ENCODE data around the gene LYST. TPM values are rescaled to one million over a fixed set of nuclear protein-coding genes. Genes with fewer than 3 reads are reported as not detected.

Gene LYST
- total and polyA plus RNA-seq, 2 donors (not counting 3 experiments of a cell fraction or from before 2014, with no cell fraction given) = 3.1 to 9.6 TPM

DNA sequence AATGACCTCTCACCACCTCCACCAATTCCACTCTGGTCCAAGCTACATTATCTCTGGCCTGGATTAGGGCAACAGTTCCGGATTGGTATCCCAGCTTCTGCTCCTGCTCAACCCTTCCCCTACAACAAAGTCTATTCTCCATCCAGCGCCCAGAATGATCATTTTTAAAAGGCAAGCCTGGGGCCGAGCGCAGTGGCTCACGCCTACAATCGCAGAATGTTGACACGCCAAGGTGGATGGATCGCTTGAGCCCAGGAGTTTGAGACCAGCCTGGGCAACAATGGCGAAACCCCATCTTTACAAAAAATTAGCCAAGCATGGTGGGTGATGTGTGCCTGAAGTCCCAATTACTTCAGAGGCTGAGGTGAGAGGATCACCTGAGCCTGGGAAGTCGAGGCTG lies 2.2 kb downstream of the LYST start:
- Histone ChIP-seq H3K4me1 (ENCODE audit: control insufficient read depth, extremely low read depth, insufficient read depth, low read length) (peaks cover 13% of the 10 kb centered on the region), H3K9me1 (replicated peaks; ENCODE audit: control insufficient read depth, extremely low read depth, insufficient read depth, low read length) (no peaks in the 10 kb centered on the region), H3K79me2 (ENCODE audit: control insufficient read depth, insufficient read depth, low read length) (no peaks in the 10 kb centered on the region), H3K27me3 (ENCODE audit: control insufficient read depth in 2 of 2, insufficient read depth in 2 of 2, low read length in 2 of 2) (no peaks in the 10 kb centered on the region), H3K27ac (ENCODE audit: insufficient read depth, low read depth, low read length) (no peak overlapping the region), H3K9me3 (replicated peaks; ENCODE audit: control insufficient read depth, insufficient read depth, low read length) (no peaks in the 10 kb centered on the region), H2AFZ (ENCODE audit: low read depth, low read length) (no peak overlapping the region), H3K9ac (replicated peaks; ENCODE audit: extremely low read depth, insufficient read depth, low read length) (no peak overlapping the region), H4K20me1 (replicated peaks; ENCODE audit: control insufficient read depth, extremely low read depth, insufficient read depth, low read length) (no peaks in the 10 kb centered on the region), H3K4me2 (ENCODE audit: insufficient read depth, low read length) (no peak overlapping the region), H3K36me3 (ENCODE audit: control insufficient read depth in 2 of 2, extremely low read depth in 1 of 2, insufficient read depth in 2 of 2, low read length in 2 of 2) (no peaks in the 10 kb centered on the region), H3K4me3 (replicated peaks in 1 of 3; ENCODE audit: insufficient read depth in 1 of 3, low read depth in 1 of 3, low read length in 3 of 3) (no peak overlapping the region)
- no peak for DNase-seq (ENCODE audit: low read depth, low spot score)
- no peak for TF ChIP-seq EZH2 (IDR thresholded peaks at IDR 0.05; ENCODE audit: borderline replicate concordance, low read depth, low read length, severe bottlenecking)
- TF ChIP-seq POLR2A (IDR thresholded peaks at IDR 0.05; ENCODE audit: low read depth, low read length) = no peak
- TF ChIP-seq JUN (IDR thresholded peaks at IDR 0.05; ENCODE audit: borderline replicate concordance, insufficient read depth, insufficient read length, low read depth) = no peak
- TF ChIP-seq GATA2 (IDR thresholded peaks at IDR 0.05; ENCODE audit: insufficient read depth, insufficient read length, low read depth, low read length) = no peak
- intact Hi-C loops (cut with micrococcal nuclease) (no loop called here), dilution Hi-C loops (cut with MboI; ENCODE audit: extremely low pct_ligation_motif_present, low sequenced_read_pairs) (no loop called here)
- CTCF ChIA-PET = interaction anchor here (1.4 kb wide), 1 partner anchor 160 kb away, joined by 3 read pairs; no protein-coding TSS in a partner anchor
- FAIRE-seq = no peak
- no TSS peak for BruUV-seq (replicated peaks)
- POLR2A ChIA-PET = no interaction called here

DNA sequence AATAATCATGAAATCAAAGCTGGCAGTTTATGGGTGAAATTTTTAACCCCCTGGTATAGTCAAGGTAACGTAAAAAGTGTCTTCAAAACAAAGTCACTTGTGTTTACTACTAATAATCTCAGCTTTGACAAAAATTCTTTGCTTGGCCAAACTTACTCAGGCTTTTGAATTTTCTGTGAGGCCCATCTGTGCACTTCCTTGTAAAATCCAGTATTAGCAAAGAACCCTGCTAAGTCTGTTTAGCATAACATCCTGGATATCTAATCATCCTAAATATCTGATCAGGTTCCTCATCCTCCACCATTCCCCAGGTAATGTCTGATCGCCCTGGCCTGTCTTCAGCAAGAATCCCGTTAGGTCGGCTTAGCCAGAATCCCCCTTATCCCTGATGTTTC lies 3.0 kb downstream of the LYST start:
- ChIA-PET CTCF (interaction anchor here (0.7 to 1.2 kb wide), 2 partner anchors 70 to 108 kb away, joined by 3 to 5 read pairs; no protein-coding TSS in a partner anchor), POLR2A (no interaction called here)
- intact Hi-C loops (cut with micrococcal nuclease) (no loop called here), dilution Hi-C loops (cut with MboI; ENCODE audit: extremely low pct_ligation_motif_present, low sequenced_read_pairs) (no loop called here)
- no peaks in the 10 kb centered on the region for H3K27me3 ChIP-seq (ENCODE audit: control insufficient read depth in 2 of 2, insufficient read depth in 2 of 2, low read length in 2 of 2)
- H3K9me1 ChIP-seq (replicated peaks; ENCODE audit: control insufficient read depth, extremely low read depth, insufficient read depth, low read length) = no peaks in the 10 kb centered on the region
- FAIRE-seq (no peak), DNase-seq (ENCODE audit: low read depth, low spot score) (no peak)
- H3K4me3 ChIP-seq (replicated peaks in 1 of 3; ENCODE audit: insufficient read depth in 1 of 3, low read depth in 1 of 3, low read length in 3 of 3) = no peak overlapping the region
- H3K36me3 ChIP-seq (ENCODE audit: control insufficient read depth in 2 of 2, extremely low read depth in 1 of 2, insufficient read depth in 2 of 2, low read length in 2 of 2) = no peaks in the 10 kb centered on the region
- BruUV-seq (replicated peaks) = no TSS peak
- TF ChIP-seq GATA2 (IDR thresholded peaks at IDR 0.05; ENCODE audit: insufficient read depth, insufficient read length, low read depth, low read length) = no peak
- no peak for TF ChIP-seq MYC (IDR thresholded peaks at IDR 0.05; ENCODE audit: low read depth, low read length)
- no peak for TF ChIP-seq POLR2AphosphoS5 (IDR thresholded peaks at IDR 0.05; ENCODE audit: insufficient read depth, low read depth, low read length)
- no peak for TF ChIP-seq POLR2A (IDR thresholded peaks at IDR 0.05; ENCODE audit: low read depth, low read length)
- TF ChIP-seq FOS (IDR thresholded peaks at IDR 0.05; ENCODE audit: borderline replicate concordance, insufficient read depth, low read length) = no peak
- TF ChIP-seq JUN (IDR thresholded peaks at IDR 0.05; ENCODE audit: borderline replicate concordance, insufficient read depth, insufficient read length, low read depth) = no peak
- TF ChIP-seq, protein P1, sequence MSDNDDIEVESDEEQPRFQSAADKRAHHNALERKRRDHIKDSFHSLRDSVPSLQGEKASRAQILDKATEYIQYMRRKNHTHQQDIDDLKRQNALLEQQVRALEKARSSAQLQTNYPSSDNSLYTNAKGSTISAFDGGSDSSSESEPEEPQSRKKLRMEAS (IDR thresholded peaks at IDR 0.05; ENCODE audit: insufficient read depth, insufficient read length) = no peak
- TF ChIP-seq EZH2 (IDR thresholded peaks at IDR 0.05; ENCODE audit: borderline replicate concordance, low read depth, low read length, severe bottlenecking) = no peak
- TF ChIP-seq, protein P2, sequence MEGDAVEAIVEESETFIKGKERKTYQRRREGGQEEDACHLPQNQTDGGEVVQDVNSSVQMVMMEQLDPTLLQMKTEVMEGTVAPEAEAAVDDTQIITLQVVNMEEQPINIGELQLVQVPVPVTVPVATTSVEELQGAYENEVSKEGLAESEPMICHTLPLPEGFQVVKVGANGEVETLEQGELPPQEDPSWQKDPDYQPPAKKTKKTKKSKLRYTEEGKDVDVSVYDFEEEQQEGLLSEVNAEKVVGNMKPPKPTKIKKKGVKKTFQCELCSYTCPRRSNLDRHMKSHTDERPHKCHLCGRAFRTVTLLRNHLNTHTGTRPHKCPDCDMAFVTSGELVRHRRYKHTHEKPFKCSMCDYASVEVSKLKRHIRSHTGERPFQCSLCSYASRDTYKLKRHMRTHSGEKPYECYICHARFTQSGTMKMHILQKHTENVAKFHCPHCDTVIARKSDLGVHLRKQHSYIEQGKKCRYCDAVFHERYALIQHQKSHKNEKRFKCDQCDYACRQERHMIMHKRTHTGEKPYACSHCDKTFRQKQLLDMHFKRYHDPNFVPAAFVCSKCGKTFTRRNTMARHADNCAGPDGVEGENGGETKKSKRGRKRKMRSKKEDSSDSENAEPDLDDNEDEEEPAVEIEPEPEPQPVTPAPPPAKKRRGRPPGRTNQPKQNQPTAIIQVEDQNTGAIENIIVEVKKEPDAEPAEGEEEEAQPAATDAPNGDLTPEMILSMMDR (IDR thresholded peaks at IDR 0.05; ENCODE audit: extremely low read depth in 1 of 2, insufficient read depth in 1 of 2, low read depth in 1 of 2, low read length in 2 of 2) = no peak
- peaks cover 13% of the 10 kb centered on the region for H3K4me1 ChIP-seq (ENCODE audit: control insufficient read depth, extremely low read depth, insufficient read depth, low read length)
- H3K27ac ChIP-seq (ENCODE audit: insufficient read depth, low read depth, low read length) = no peak overlapping the region
- H3K4me2 ChIP-seq (ENCODE audit: insufficient read depth, low read length) = no peak overlapping the region
- no peaks in the 10 kb centered on the region for H3K79me2 ChIP-seq (ENCODE audit: control insufficient read depth, insufficient read depth, low read length)
- no peaks in the 10 kb centered on the region for H4K20me1 ChIP-seq (replicated peaks; ENCODE audit: control insufficient read depth, extremely low read depth, insufficient read depth, low read length)
- H2AFZ ChIP-seq (ENCODE audit: low read depth, low read length) = no peak overlapping the region
- no peak overlapping the region for H3K9ac ChIP-seq (replicated peaks; ENCODE audit: extremely low read depth, insufficient read depth, low read length)
- H3K9me3 ChIP-seq (replicated peaks; ENCODE audit: control insufficient read depth, insufficient read depth, low read length) = no peaks in the 10 kb centered on the region
